H1 (cell line): Measurements from ENCODE around the gene SSUH2. TPM values are rescaled to one million over a fixed set of nuclear protein-coding genes. Genes with fewer than 3 reads are reported as not detected.

ENCODE experiments used
- CTCF ChIA-PET: fragments of 300-600 bp; sonication (Branson Sonifier 250); formaldehyde crosslinking; loops from one replicate; lab custom pipeline; 2021; ENCODE audit not compliant: partially characterized antibody; lab: Charles Lee
- POLR2A ChIA-PET: fragments of 300-600 bp; sonication (Branson Sonifier 250); formaldehyde crosslinking; loops from one replicate; lab custom pipeline; 2021; ENCODE audit warnings: inconsistent platforms; ENCODE audit not compliant: partially characterized antibody; lab: Charles Lee
- DNase-seq, 2 experiments: peaks; one replicate each; pipeline versions ENCODE4 v3.0.0 to v3.0.0-alpha.2; 2010 to 2022; ENCODE audit warnings: low spot score in 2 of 2, low read depth in 1 of 2, mixed read lengths in 1 of 2
- FAIRE-seq: peaks from 2 replicates; lab custom pipeline; 2011; peaks lifted over from hg19 to GRCh38; lab: Jason Lieb, UNC
- H2AFZ ChIP-seq: 2 replicates; pipeline ENCODE4 v1.8.1; 2012; ENCODE audit warnings: low read length, inconsistent platforms
- H2AK5ac ChIP-seq: 2 replicates; pipeline ENCODE4 v1.6.1; 2013; ENCODE audit warnings: low read depth, low read length
- H2BK120ac ChIP-seq: replicated peaks from 2 replicates; pipeline ENCODE3; 2013; ENCODE audit warnings: low read depth, low read length, inconsistent platforms
- H2BK12ac ChIP-seq: 2 replicates; pipeline ENCODE4 v1.6.1; 2013; ENCODE audit warnings: low read depth, low read length
- H2BK15ac ChIP-seq: 2 replicates; pipeline ENCODE4 v1.6.1; 2013; ENCODE audit warnings: low read length
- H2BK20ac ChIP-seq: 2 replicates; pipeline ENCODE4 v1.6.1; 2013; ENCODE audit warnings: low read length
- H2BK5ac ChIP-seq: 2 replicates; pipeline ENCODE4 v1.6.1; 2013; ENCODE audit warnings: low read depth, low read length
- H3K14ac ChIP-seq: 2 replicates; pipeline ENCODE4 v1.6.1; 2013; ENCODE audit warnings: inconsistent platforms; ENCODE audit not compliant: insufficient read length
- H3K18ac ChIP-seq: 2 replicates; pipeline ENCODE4 v1.6.1; 2013; ENCODE audit warnings: low read length; ENCODE audit errors: extremely low read depth
- H3K23ac ChIP-seq: 2 replicates; pipeline ENCODE4 v1.6.1; 2013; ENCODE audit warnings: inconsistent platforms; ENCODE audit not compliant: insufficient read length
- H3K23me2 ChIP-seq: 2 replicates; pipeline ENCODE4 v1.6.1; 2013; ENCODE audit warnings: low read depth, low read length
- H3K27ac ChIP-seq: 2 replicates; pipeline ENCODE4 v1.6.1; 2011; ENCODE audit warnings: low read depth, low read length, inconsistent platforms
- H3K27me3 ChIP-seq, 4 experiments: replicated peaks in 1 of 4; 1 replicate in 1 of 4; 2 replicates in 3 of 4; pipeline versions ENCODE4 v1.6.1 to v1.8.1; 2011 to 2013; ENCODE audit warnings: low read length in 3 of 4, mild to moderate bottlenecking in 3 of 4, inconsistent platforms in 2 of 4, mixed read lengths in 2 of 4, moderate library complexity in 1 of 4; ENCODE audit not compliant: control insufficient read depth in 3 of 4, insufficient read depth in 3 of 4; ENCODE audit errors: extremely low read depth in 1 of 4
- H3K36me3 ChIP-seq, 4 experiments: 2 replicates each; pipeline versions ENCODE4 v1.6.1 to v1.8.1; 2011 to 2013; ENCODE audit warnings: mild to moderate bottlenecking in 4 of 4, low read length in 3 of 4, moderate library complexity in 2 of 4, control low read depth in 1 of 4, inconsistent platforms in 1 of 4; ENCODE audit not compliant: insufficient read depth in 4 of 4, control insufficient read depth in 2 of 4
- H3K4ac ChIP-seq: replicated peaks from 2 replicates; pipeline ENCODE3; 2013; ENCODE audit warnings: low read length, low read depth, mixed read lengths, inconsistent platforms; ENCODE audit not compliant: insufficient read length
- H3K4me1 ChIP-seq, 4 experiments: replicated peaks in 1 of 4; 1 replicate in 1 of 4; 2 replicates in 3 of 4; pipeline versions ENCODE4 v1.6.1 to v1.8.1; 2011 to 2013; ENCODE audit warnings: low read length in 3 of 4, inconsistent platforms in 2 of 4, mixed read lengths in 1 of 4; ENCODE audit not compliant: insufficient read depth in 4 of 4, control insufficient read depth in 3 of 4
- H3K4me2 ChIP-seq, 2 experiments: 2 replicates each; pipeline versions ENCODE4 v1.6.1 to v1.8.1; 2011 to 2013; ENCODE audit warnings: low read depth in 2 of 2, low read length in 2 of 2, control low read depth in 1 of 2, inconsistent platforms in 1 of 2, mild to moderate bottlenecking in 1 of 2; ENCODE audit not compliant: insufficient read depth in 1 of 2
- H3K4me3 ChIP-seq, 4 experiments: fragments of 200-600, 300-600 bp in 1 of 4; sonication (generic), shearing (Covaris generic), sonication (Bioruptor Twin) in 1 of 4; 2 replicates each; pipeline versions ENCODE4 v1.5.1 to v1.8.1; 2011 to 2016; ENCODE audit warnings: low read length in 4 of 4, low read depth in 3 of 4, control low read depth in 2 of 4, inconsistent platforms in 2 of 4, mild to moderate bottlenecking in 2 of 4, mixed read lengths in 1 of 4, moderate library complexity in 1 of 4; ENCODE audit not compliant: insufficient read depth in 2 of 4; ENCODE audit errors: extremely low read depth in 1 of 4
- H3K56ac ChIP-seq: replicated peaks from 2 replicates; pipeline ENCODE3; 2013; ENCODE audit warnings: low read depth, mild to moderate bottlenecking, mixed read lengths, low read length, inconsistent platforms; ENCODE audit not compliant: insufficient read length
- H3K79me1 ChIP-seq: 2 replicates; pipeline ENCODE4 v1.6.1; 2013; ENCODE audit warnings: low read depth, low read length, control low read depth
- H3K79me2 ChIP-seq, 2 experiments: 2 replicates each; pipeline versions ENCODE4 v1.6.1 to v1.8.1; 2012 to 2013; ENCODE audit warnings: low read length in 2 of 2, mild to moderate bottlenecking in 2 of 2, inconsistent platforms in 1 of 2; ENCODE audit not compliant: insufficient read depth in 2 of 2, control insufficient read depth in 1 of 2
- H3K9ac ChIP-seq, 4 experiments: replicated peaks in 1 of 4; 1 replicate in 1 of 4; 2 replicates in 3 of 4; pipeline versions ENCODE4 v1.6.1 to v1.8.1; 2011 to 2013; ENCODE audit warnings: low read depth in 3 of 4, low read length in 3 of 4, control low read depth in 2 of 4, mild to moderate bottlenecking in 2 of 4, moderate library complexity in 2 of 4, inconsistent platforms in 1 of 4; ENCODE audit errors: extremely low read depth in 1 of 4
- H3K9me3 ChIP-seq, 2 experiments: 2 replicates each; pipeline versions ENCODE4 v1.6.1 to v1.8.1; 2012 to 2013; ENCODE audit warnings: mild to moderate bottlenecking in 2 of 2, moderate library complexity in 2 of 2, control low read depth in 1 of 2, inconsistent platforms in 1 of 2, low read depth in 1 of 2, low read length in 1 of 2, mixed read lengths in 1 of 2; ENCODE audit not compliant: insufficient read depth in 2 of 2
- H4K20me1 ChIP-seq, 2 experiments: replicated peaks in 1 of 2; 2 replicates each; pipeline versions ENCODE3 to v1.8.1; 2011 to 2013; ENCODE audit warnings: inconsistent platforms in 2 of 2, low read length in 2 of 2, mild to moderate bottlenecking in 1 of 2; ENCODE audit not compliant: insufficient read depth in 2 of 2, control insufficient read depth in 1 of 2
- H4K5ac ChIP-seq: 2 replicates; pipeline ENCODE4 v1.6.1; 2013; ENCODE audit warnings: low read length, low read depth, mixed read lengths, inconsistent platforms; ENCODE audit not compliant: insufficient read length
- H4K8ac ChIP-seq: 2 replicates; pipeline ENCODE4 v1.8.0; 2013; ENCODE audit warnings: mild to moderate bottlenecking, moderate library complexity, low read length, inconsistent platforms; ENCODE audit not compliant: insufficient read depth; ENCODE audit errors: extremely low read depth
- H4K91ac ChIP-seq: replicated peaks from 2 replicates; pipeline ENCODE3; 2013; ENCODE audit warnings: low read length, mixed read lengths, inconsistent platforms; ENCODE audit not compliant: insufficient read length
- BRCA1 ChIP-seq: IDR thresholded peaks from 2 replicates; pipeline ENCODE4 v1.6.1; 2012; ENCODE audit warnings: low read depth, low read length, improper control_type of control experiment
- CBX8 ChIP-seq: fragments of 300-800, 300-1000 bp; sonication (generic); IDR thresholded peaks from 2 replicates; pipeline ENCODE4 v1.7.1; 2016; ENCODE audit warnings: low read depth, low read length, borderline replicate concordance
- CHD2 ChIP-seq: IDR thresholded peaks from 2 replicates; pipeline ENCODE4 v1.6.1; 2012; ENCODE audit warnings: low read length, improper control_type of control experiment
- CREB1 ChIP-seq: IDR thresholded peaks from 2 replicates; pipeline ENCODE4 v1.6.1; 2012; ENCODE audit warnings: inconsistent platforms
- EGR1 ChIP-seq: IDR thresholded peaks from 2 replicates; pipeline ENCODE4 v1.6.1; 2011; ENCODE audit warnings: low read depth, low read length, borderline replicate concordance
- JUN ChIP-seq: IDR thresholded peaks from 2 replicates; pipeline ENCODE4 v1.6.1; 2011; ENCODE audit warnings: low read depth, mild to moderate bottlenecking, improper control_type of control experiment, low read length
- JUND ChIP-seq: IDR thresholded peaks from 2 replicates; pipeline ENCODE4 v1.6.1; 2011; ENCODE audit warnings: mild to moderate bottlenecking, improper control_type of control experiment, low read length
- MAFK ChIP-seq: IDR thresholded peaks from 2 replicates; pipeline ENCODE4 v1.6.1; 2012; ENCODE audit warnings: low read depth, mild to moderate bottlenecking, improper control_type of control experiment, low read length
- NANOG ChIP-seq: IDR thresholded peaks from 2 replicates; pipeline ENCODE4 v1.6.1; 2011; ENCODE audit warnings: low read length, low read depth, mild to moderate bottlenecking, inconsistent platforms; ENCODE audit not compliant: insufficient read depth, poor library complexity, severe bottlenecking
- RBBP5 ChIP-seq: IDR thresholded peaks from 2 replicates; pipeline ENCODE4 v1.7.1; 2012; ENCODE audit warnings: low read depth, mild to moderate bottlenecking, inconsistent platforms, low read length, moderate library complexity, borderline replicate concordance
- RFX5 ChIP-seq: IDR thresholded peaks from 2 replicates; pipeline ENCODE4 v1.6.1; 2011; ENCODE audit warnings: low read depth, low read length, improper control_type of control experiment, borderline replicate concordance
- SIX5 ChIP-seq: IDR thresholded peaks from 2 replicates; pipeline ENCODE4 v1.6.1; 2011; ENCODE audit warnings: mild to moderate bottlenecking, low read depth, low read length
- SP2 ChIP-seq: IDR thresholded peaks from 2 replicates; pipeline ENCODE4 v1.6.1; 2012; ENCODE audit warnings: mild to moderate bottlenecking, low read length, inconsistent platforms
- WGBS, 2 experiments: shearing (Covaris generic) in 1 of 2; methylation state at CpG; one replicate each; pipeline versions ENCODE4 v1.1.6 to v1.1.7; 2013 to 2015; ENCODE audit warnings: low lambda C conversion rate in 2 of 2, mixed read lengths in 2 of 2, inconsistent platforms in 1 of 2, low coverage in 1 of 2, missing lambda C conversion rate in 1 of 2; ENCODE audit not compliant: insufficient replicate concordance in 2 of 2, insufficient coverage in 1 of 2, insufficient read length in 1 of 2; ENCODE audit errors: extremely low coverage in 1 of 2, missing lambda C conversion rate in 1 of 2; 5-methylcytosine and 5-hydroxymethylcytosine counted together
- polyA plus RNA-seq, 7 experiments: library from polyadenylated mRNA; depleted of rRNA in 3 of 7; stranded (reverse) in 5 of 7; unstranded in 2 of 7; fragments of >200 nt in 5 of 7; fragments of 200-250 nt in 2 of 7; gene quantifications; 1 replicate in 5 of 7; 2 replicates in 1 of 7; 4 replicates in 1 of 7; pipeline versions ENCODE4 v1.2.1 to v1.2.3, GENCODE V29; 2011 to 2013; ENCODE audit warnings: missing spikeins in 2 of 7, mixed read lengths in 2 of 7
- total RNA-seq: library from RNA; stranded (reverse); fragmentation: NEBNext Ultra II Directional; extraction: Animal tissue kit (Norgen Biotek cat#: 25700); gene quantifications from 2 replicates; pipeline ENCODE4 v1.2.1, GENCODE V29; 2021
- TF ChIP-seq, protein P1 (sequence below): IDR thresholded peaks from 2 replicates; pipeline ENCODE4 v1.6.1; 2012; ENCODE audit warnings: inconsistent platforms

Gene SSUH2
- total and polyA plus RNA-seq, 2 of the 8 experiments (the other 6 are each of a cell fraction or from before 2014, with no cell fraction given), result 0.62 to 0.69 TPM

DNA sequence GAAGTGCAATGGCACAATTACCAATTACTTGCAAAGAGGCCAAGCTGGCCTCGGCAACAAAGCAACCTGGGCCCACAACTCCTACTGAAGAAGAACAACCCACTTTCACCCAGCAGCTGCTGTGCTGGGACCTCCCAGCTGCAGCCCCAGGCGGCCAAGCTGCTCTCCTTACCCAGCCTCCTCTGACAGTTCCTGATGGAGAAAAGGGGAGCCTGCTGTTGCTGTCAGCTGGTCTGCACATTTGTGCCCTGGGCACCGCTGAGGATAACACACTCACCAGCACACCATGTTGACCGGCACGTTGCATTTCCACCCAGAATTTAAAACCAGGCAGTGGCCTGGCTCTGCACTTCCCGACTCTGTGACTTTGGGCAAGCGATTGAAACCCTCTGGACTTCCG is 33.6 kb downstream of the SSUH2 start:
- H3K36me3 ChIP-seq, result no peaks in the 10 kb centered on the region
- H2BK15ac ChIP-seq, result 0 out of 2 replicates have a peak overlapping the region, but pooled peaks have one; percentile 81
- no peak overlapping the region for H4K8ac ChIP-seq
- H3K4me3 ChIP-seq, result peak overlapping the region in 1 of 4 experiments; percentile 15; a peak in 1 of 8 replicates
- no peak overlapping the region for H4K5ac ChIP-seq
- H2BK5ac ChIP-seq, result peak overlapping the region; percentile 49; the same call in 1 of the 2 replicates
- 90% methylated on average over 6 of the region's 8 CpGs; no CpG with 5 or more reads in 1 of the 2 experiments for WGBS, 2 experiments
- no peak overlapping the region for H3K9ac ChIP-seq
- H3K9me3 ChIP-seq, result 0 out of 4 replicates have a peak, but pooled peaks cover 0 to 3% of the 10 kb centered on the region in 2 experiments
- no peak for DNase-seq
- H3K79me1 ChIP-seq, result no peaks in the 10 kb centered on the region
- no peak overlapping the region for H3K4ac ChIP-seq
- peak overlapping the region; percentile 83 for H2BK120ac ChIP-seq
- H3K56ac ChIP-seq, result no peak overlapping the region
- H2BK12ac ChIP-seq, result no peak overlapping the region; the same call in 1 of the 2 replicates
- no peaks in the 10 kb centered on the region; a peak in 1 of 7 replicates for H3K27me3 ChIP-seq
- FAIRE-seq, result no peak
- no peak overlapping the region for H3K23ac ChIP-seq
- H3K14ac ChIP-seq, result no peak overlapping the region
- no peaks in the 10 kb centered on the region for H4K20me1 ChIP-seq
- H3K4me1 ChIP-seq, result peaks cover 0 to 2% (median 1%) of the 10 kb centered on the region in 4 experiments; a peak in 2 of 7 replicates
- no peak overlapping the region for H3K27ac ChIP-seq
- no peak overlapping the region for H3K4me2 ChIP-seq
- H3K79me2 ChIP-seq, result no peaks in the 10 kb centered on the region
- H2AK5ac ChIP-seq, result no peak overlapping the region
- H2BK20ac ChIP-seq, result peak overlapping the region; percentile 98; the same call in 1 of the 2 replicates
- H3K23me2 ChIP-seq, result no peaks in the 10 kb centered on the region
- 0 out of 2 replicates have a peak overlapping the region, but pooled peaks have one; percentile 9 for H2AFZ ChIP-seq
- POLR2A ChIA-PET, result interaction anchor here (1.1 to 1.3 kb wide), 2 partner anchors 10 to 153 kb away, joined by 3 read pairs; no protein-coding TSS in a partner anchor
- CTCF ChIA-PET, result interaction anchor here (0.8 to 1.7 kb wide), 5 partner anchors 8 to 309 kb away, joined by 3 to 5 read pairs (median 3); no protein-coding TSS in a partner anchor
- peak overlapping the region; percentile 96 for H4K91ac ChIP-seq
- H3K18ac ChIP-seq, result peak overlapping the region; percentile 7; the same call in 1 of the 2 replicates
- TF ChIP-seq BRCA1, result no peak
- TF ChIP-seq MAFK, result no peak
- no peak for TF ChIP-seq SIX5
- no peak for TF ChIP-seq CREB1
- TF ChIP-seq CBX8, result no peak
- TF ChIP-seq JUN, result no peak
- TF ChIP-seq RBBP5, result no peak
- no peak for TF ChIP-seq EGR1
- TF ChIP-seq JUND, result no peak
- no peak for TF ChIP-seq SP2
- no peak for TF ChIP-seq RFX5
- TF ChIP-seq CHD2, result no peak
- TF ChIP-seq NANOG, result no peak
- TF ChIP-seq, protein P1, sequence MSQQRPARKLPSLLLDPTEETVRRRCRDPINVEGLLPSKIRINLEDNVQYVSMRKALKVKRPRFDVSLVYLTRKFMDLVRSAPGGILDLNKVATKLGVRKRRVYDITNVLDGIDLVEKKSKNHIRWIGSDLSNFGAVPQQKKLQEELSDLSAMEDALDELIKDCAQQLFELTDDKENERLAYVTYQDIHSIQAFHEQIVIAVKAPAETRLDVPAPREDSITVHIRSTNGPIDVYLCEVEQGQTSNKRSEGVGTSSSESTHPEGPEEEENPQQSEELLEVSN, result no peak
